OCI-LY3 (cell line): Measurements from ENCODE around the gene DNASE1L2.

Experiments
- H2AFZ ChIP-seq: fragments of 200-600, 300-600 bp; shearing (Covaris generic); 2 replicates; pipeline ENCODE4 v1.6.0; 2014; ENCODE audit warnings: antibody characterized with exemption, low read depth, low read length
- H3K27ac ChIP-seq: fragments of 200-600, 300-600 bp; sonication (generic); 2 replicates; pipeline ENCODE4 v1.5.1; 2014; ENCODE audit warnings: mild to moderate bottlenecking, low read length, moderate library complexity, mixed read lengths
- H3K27me3 ChIP-seq: fragments of 200-600, 300-600 bp; sonication (generic); 2 replicates; pipeline ENCODE4 v1.6.1; 2014; ENCODE audit warnings: low read depth, low read length, mixed read lengths
- H3K36me3 ChIP-seq: fragments of 200-600, 300-600 bp; sonication (generic); replicated peaks from 2 replicates; pipeline ENCODE3; 2014; ENCODE audit warnings: low read depth, low read length, mixed read lengths
- H3K4me1 ChIP-seq: fragments of 300-600, 200-600 bp; sonication (generic); 2 replicates; pipeline ENCODE4 v1.6.1; 2014; ENCODE audit warnings: low read length, mixed read lengths
- H3K4me2 ChIP-seq: fragments of 200-600, 300-600 bp; sonication (generic); 2 replicates; pipeline ENCODE4 v1.6.1; 2014; ENCODE audit warnings: low read length, mixed read lengths
- H3K4me3 ChIP-seq: fragments of 300-600, 200-600 bp; sonication (generic); 2 replicates; pipeline ENCODE4 v1.5.1; 2014; ENCODE audit warnings: antibody characterized with exemption, mild to moderate bottlenecking, low read length, moderate library complexity
- H3K79me2 ChIP-seq: fragments of 300-600, 200-600 bp; shearing (Covaris generic); 2 replicates; pipeline ENCODE4 v1.6.1; 2014; ENCODE audit warnings: mild to moderate bottlenecking, low read length, mixed read lengths
- H3K9ac ChIP-seq: fragments of 300-600, 200-600 bp; shearing (Covaris generic); 2 replicates; pipeline ENCODE4 v1.6.0; 2014; ENCODE audit warnings: mild to moderate bottlenecking, low read length, moderate library complexity
- H3K9me3 ChIP-seq: fragments of 200-600, 300-600 bp; shearing (Covaris generic); 2 replicates; pipeline ENCODE4 v1.6.1; 2014; ENCODE audit warnings: low read length, mixed read lengths; ENCODE audit not compliant: insufficient read depth
- H4K20me1 ChIP-seq: fragments of 200-600, 300-600 bp; sonication (generic); 2 replicates; pipeline ENCODE4 v1.6.1; 2016; ENCODE audit warnings: low read length, mixed read lengths; ENCODE audit not compliant: insufficient read depth
- EZH2phosphoT487 ChIP-seq: fragments of 200-600 bp; shearing (Covaris generic); IDR thresholded peaks from 2 replicates; pipeline ENCODE4 v1.6.1; 2018; ENCODE audit warnings: antibody characterized with exemption, mixed run types, low read depth
- TF ChIP-seq, protein P1 (sequence below): fragments of 200-600, 300-600 bp; sonication (generic); IDR thresholded peaks from 2 replicates; pipeline ENCODE4 v1.5.1; 2014; ENCODE audit warnings: antibody characterized with exemption, low read length, low read depth

The DNASE1L2 gene

DNA sequence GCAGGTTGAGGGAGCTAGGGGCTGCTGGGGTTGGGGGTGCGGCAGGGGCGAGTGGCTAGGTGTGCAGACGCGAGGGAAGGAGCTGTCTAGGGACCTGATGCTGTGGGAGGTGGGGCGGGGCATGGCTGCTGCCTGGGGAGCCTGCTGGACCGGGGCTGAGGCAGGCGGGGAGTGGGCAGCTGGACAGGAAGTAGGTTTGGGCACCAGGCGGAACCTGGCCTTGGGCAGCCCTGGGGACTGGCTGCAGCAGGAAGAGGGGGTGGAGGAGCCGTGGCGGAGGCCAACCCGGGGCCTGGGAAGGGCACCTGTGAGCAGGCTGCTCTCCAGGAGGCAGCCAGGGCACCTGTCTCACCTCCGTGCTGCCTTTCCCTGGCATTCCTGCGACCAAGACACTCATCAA lies 5.9 kb upstream of the DNASE1L2 start:
- Histone ChIP-seq H2AFZ (no peak overlapping the region), H3K4me3 (no peak overlapping the region), H3K9ac (no peak overlapping the region), H3K79me2 (peaks cover 31% of the 10 kb centered on the region), H3K36me3 (peaks cover 16% of the 10 kb centered on the region), H3K27me3 (no peaks in the 10 kb centered on the region), H4K20me1 (peaks cover 13% of the 10 kb centered on the region), H3K4me2 (no peak overlapping the region), H3K9me3 (no peaks in the 10 kb centered on the region), H3K27ac (no peak overlapping the region), H3K4me1 (no peaks in the 10 kb centered on the region)
- no peak for TF ChIP-seq EZH2phosphoT487
- TF ChIP-seq, protein P1, sequence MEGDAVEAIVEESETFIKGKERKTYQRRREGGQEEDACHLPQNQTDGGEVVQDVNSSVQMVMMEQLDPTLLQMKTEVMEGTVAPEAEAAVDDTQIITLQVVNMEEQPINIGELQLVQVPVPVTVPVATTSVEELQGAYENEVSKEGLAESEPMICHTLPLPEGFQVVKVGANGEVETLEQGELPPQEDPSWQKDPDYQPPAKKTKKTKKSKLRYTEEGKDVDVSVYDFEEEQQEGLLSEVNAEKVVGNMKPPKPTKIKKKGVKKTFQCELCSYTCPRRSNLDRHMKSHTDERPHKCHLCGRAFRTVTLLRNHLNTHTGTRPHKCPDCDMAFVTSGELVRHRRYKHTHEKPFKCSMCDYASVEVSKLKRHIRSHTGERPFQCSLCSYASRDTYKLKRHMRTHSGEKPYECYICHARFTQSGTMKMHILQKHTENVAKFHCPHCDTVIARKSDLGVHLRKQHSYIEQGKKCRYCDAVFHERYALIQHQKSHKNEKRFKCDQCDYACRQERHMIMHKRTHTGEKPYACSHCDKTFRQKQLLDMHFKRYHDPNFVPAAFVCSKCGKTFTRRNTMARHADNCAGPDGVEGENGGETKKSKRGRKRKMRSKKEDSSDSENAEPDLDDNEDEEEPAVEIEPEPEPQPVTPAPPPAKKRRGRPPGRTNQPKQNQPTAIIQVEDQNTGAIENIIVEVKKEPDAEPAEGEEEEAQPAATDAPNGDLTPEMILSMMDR: no peak

DNA sequence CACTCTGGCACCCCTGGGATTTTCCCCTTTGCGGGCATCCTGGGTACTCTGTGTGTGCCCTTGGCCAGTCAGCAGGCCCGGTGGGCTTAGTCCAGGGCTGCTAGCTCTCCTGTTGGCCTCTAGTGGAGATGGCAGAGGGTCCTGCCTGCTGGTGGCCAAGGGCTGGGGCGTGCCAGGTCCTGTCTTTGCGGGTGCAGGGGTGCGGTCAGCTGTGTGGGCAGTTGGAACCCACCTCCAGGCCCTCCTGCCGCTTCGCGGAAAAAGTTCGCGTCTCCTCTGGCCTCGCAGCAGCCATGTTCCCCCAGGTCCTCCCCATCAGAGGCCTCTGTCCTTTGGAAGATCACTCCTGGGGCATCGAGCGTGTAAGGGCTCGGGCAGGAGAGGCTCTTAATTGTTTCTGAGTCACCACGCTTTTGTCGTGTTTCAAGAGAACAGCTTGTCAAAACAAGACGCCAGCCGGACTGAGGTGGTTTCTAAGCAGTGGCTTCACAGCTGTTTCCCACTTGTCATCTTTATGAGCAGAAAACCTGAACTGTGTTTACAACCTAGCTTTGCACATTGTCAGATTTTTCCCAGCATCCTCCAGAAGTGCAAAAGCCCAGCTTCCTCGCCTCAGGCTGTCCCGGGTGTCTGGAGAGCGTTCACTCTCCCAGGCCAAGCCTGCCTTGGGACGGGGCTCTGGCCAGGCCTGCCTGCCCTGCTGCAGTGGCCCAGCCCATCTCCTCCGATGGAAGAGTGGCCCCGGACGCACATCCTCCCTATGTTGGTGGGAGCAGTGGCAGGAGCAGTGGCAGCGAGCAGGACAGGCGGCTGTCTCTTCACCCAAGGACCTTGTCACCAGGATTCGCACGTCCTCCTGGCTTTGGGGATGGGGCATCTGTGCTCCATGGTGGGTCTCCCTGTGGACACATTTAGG lies 5.0 kb upstream of the DNASE1L2 start:
- H3K36me3 ChIP-seq: peaks cover 16% of the 10 kb centered on the region
- no peak overlapping the region for H3K27ac ChIP-seq

DNA sequence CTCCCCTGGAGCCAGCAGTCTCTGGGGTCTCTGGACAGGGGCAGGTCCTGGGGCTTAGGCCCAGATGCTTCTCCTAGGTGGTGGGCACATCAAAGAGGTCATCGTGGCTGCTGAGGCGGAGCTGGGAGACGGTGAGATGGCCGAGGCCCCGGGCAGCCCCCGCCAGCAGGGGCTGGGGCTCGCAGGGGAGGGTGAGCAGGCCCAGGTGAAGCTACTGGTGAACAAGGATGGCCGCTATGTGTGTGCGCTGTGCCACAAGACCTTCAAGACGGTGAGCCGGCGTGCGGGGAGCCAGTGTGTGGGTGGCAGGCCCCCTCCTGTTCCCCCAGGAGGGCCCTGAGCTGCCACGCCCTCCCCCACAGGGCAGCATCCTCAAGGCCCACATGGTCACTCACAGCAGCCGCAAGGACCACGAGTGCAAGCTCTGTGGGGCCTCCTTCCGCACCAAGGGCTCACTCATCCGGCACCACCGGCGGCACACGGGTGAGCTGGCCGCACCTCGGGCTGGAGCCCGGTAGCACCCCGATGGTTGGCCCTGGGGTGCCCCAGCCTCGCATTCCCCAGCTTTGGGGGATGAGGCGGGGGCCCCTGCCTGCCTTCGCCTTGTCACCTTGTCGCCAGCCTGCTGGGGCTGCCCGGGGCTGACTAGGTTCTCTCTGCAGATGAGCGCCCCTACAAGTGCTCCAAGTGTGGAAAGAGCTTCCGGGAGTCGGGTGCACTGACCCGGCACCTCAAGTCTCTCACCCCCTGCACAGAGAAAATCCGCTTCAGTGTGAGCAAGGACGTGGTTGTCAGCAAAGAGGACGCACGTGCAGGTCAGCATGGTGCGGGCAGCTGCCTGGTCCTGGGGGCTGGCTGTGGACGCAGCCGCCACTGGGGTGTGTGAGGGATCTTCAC lies 3.9 kb upstream of the DNASE1L2 start:
- Histone ChIP-seq H3K36me3 (peaks cover 22% of the 10 kb centered on the region), H4K20me1 (peaks cover 4% of the 10 kb centered on the region), H3K4me2 (no peak overlapping the region), H3K27ac (no peak overlapping the region), H3K79me2 (peaks cover 12% of the 10 kb centered on the region), H2AFZ (no peak overlapping the region), H3K4me3 (no peak overlapping the region), H3K27me3 (no peaks in the 10 kb centered on the region), H3K4me1 (no peaks in the 10 kb centered on the region), H3K9ac (no peak overlapping the region), H3K9me3 (no peaks in the 10 kb centered on the region)
- TF ChIP-seq, protein P1: no peak
- no peak for TF ChIP-seq EZH2phosphoT487

More for the DNA sequence above, 5.0 kb upstream of the DNASE1L2 start:
- no peaks in the 10 kb centered on the region for H3K9me3 ChIP-seq
- H3K79me2 ChIP-seq: peaks cover 22% of the 10 kb centered on the region
- H3K9ac ChIP-seq: no peak overlapping the region
- no peaks in the 10 kb centered on the region for H3K27me3 ChIP-seq
- H2AFZ ChIP-seq: no peak overlapping the region
- no peak for TF ChIP-seq EZH2phosphoT487
- TF ChIP-seq, protein P1: no peak
- no peaks in the 10 kb centered on the region for H3K4me1 ChIP-seq
- H4K20me1 ChIP-seq: peaks cover 10% of the 10 kb centered on the region
- H3K4me2 ChIP-seq: no peak overlapping the region
- H3K4me3 ChIP-seq: no peak overlapping the region
